DND-41 (cell line): ENCODE measurements around the gene GPR132.
A peak's percentile ranks its signal among the peaks of the same experiment; 100 is the strongest.

Experiments used
- ATAC-seq: fragments of 200-7000 bp; cut with Tn5 transposase; 3 replicates; pipeline ENCODE4 v1.9.1; 2021; ENCODE audit warnings: low read depth; ENCODE audit not compliant: insufficient read depth
- DNase-seq: peaks from one replicate; pipeline ENCODE4 v3.0.0-alpha.2; 2020
- H2AFZ ChIP-seq: 2 replicates; pipeline ENCODE4 v1.6.0; 2012; ENCODE audit warnings: low read depth, low read length
- H3K27ac ChIP-seq: 2 replicates; pipeline ENCODE4 v1.5.1; 2012; ENCODE audit warnings: low read length, inconsistent platforms
- H3K27me3 ChIP-seq: fragments of 200-600 bp; sonication (generic); 2 replicates; pipeline ENCODE4 v1.6.0; 2012; ENCODE audit warnings: low read length, mild to moderate bottlenecking, inconsistent platforms; ENCODE audit not compliant: insufficient read depth, poor library complexity
- H3K36me3 ChIP-seq: 2 replicates; pipeline ENCODE4 v1.5.1; 2012; ENCODE audit warnings: low read length, inconsistent platforms; ENCODE audit not compliant: insufficient read depth
- H3K4me1 ChIP-seq: 2 replicates; pipeline ENCODE4 v1.5.1; 2012; ENCODE audit warnings: mild to moderate bottlenecking, low read length; ENCODE audit not compliant: insufficient read depth
- H3K4me2 ChIP-seq: 2 replicates; pipeline ENCODE4 v1.6.0; 2012; ENCODE audit warnings: mild to moderate bottlenecking, moderate library complexity, low read length, inconsistent platforms; ENCODE audit not compliant: insufficient read depth
- H3K4me3 ChIP-seq, 2 experiments: fragments of 200-600 bp in 1 of 2; shearing (Covaris generic) in 1 of 2; 2 replicates each; pipeline ENCODE4 v1.5.1; 2012 to 2016; ENCODE audit warnings: inconsistent platforms in 2 of 2, low read length in 2 of 2, mild to moderate bottlenecking in 2 of 2, low read depth in 1 of 2, moderate library complexity in 1 of 2
- H3K79me2 ChIP-seq: 2 replicates; pipeline ENCODE4 v1.6.0; 2012; ENCODE audit warnings: low read length, inconsistent platforms; ENCODE audit not compliant: insufficient read depth
- H3K9ac ChIP-seq: 2 replicates; pipeline ENCODE4 v1.6.0; 2012; ENCODE audit warnings: low read depth, mild to moderate bottlenecking, inconsistent platforms, low read length, moderate library complexity
- H3K9me3 ChIP-seq: 2 replicates; pipeline ENCODE4 v1.5.1; 2012; ENCODE audit warnings: low read length, moderate library complexity, mild to moderate bottlenecking, inconsistent platforms; ENCODE audit not compliant: insufficient read depth, severe bottlenecking
- H4K20me1 ChIP-seq: 2 replicates; pipeline ENCODE4 v1.6.0; 2012; ENCODE audit warnings: low read length; ENCODE audit not compliant: insufficient read depth
- CTCF ChIP-seq: IDR thresholded peaks from 2 replicates; pipeline ENCODE4 v1.5.1; 2012; ENCODE audit warnings: borderline replicate concordance, low read length, moderate library complexity, mild to moderate bottlenecking; ENCODE audit not compliant: poor library complexity, severe bottlenecking; ENCODE audit errors: extremely low read depth
- EZH2 ChIP-seq: IDR thresholded peaks from 3 replicates; pipeline ENCODE4 v1.6.1; 2012; ENCODE audit warnings: borderline replicate concordance, low read depth, mild to moderate bottlenecking, moderate library complexity, low read length, inconsistent platforms; ENCODE audit not compliant: severe bottlenecking

Gene GPR132

GRCh38 chr14:105012171-105012985 is 52.9 kb downstream of the GPR132 start:
- H3K4me1 ChIP-seq = peaks cover 19% of the 10 kb centered on the region
- DNase-seq (no peak), ATAC-seq (no peak)
- H4K20me1 ChIP-seq = peaks cover 95% of the 10 kb centered on the region
- no peak overlapping the region for H3K4me2 ChIP-seq
- H3K36me3 ChIP-seq = peaks cover 91% of the 10 kb centered on the region
- H3K9me3 ChIP-seq = no peaks in the 10 kb centered on the region
- H2AFZ ChIP-seq = no peak overlapping the region
- H3K27ac ChIP-seq = no peak overlapping the region
- TF ChIP-seq EZH2 (no peak), CTCF (peak; percentile 22)
- no peaks in the 10 kb centered on the region for H3K27me3 ChIP-seq
- peaks cover 95% of the 10 kb centered on the region for H3K79me2 ChIP-seq
- no peak overlapping the region for H3K4me3 ChIP-seq
- no peak overlapping the region for H3K9ac ChIP-seq

GRCh38 chr14:105011312-105011990 is 53.8 kb downstream of the GPR132 start:
- H2AFZ ChIP-seq = no peak overlapping the region
- DNase-seq (no peak), ATAC-seq (no peak)
- peaks cover 12% of the 10 kb centered on the region for H3K4me1 ChIP-seq
- peaks cover 95% of the 10 kb centered on the region for H4K20me1 ChIP-seq
- H3K79me2 ChIP-seq = peaks cover 95% of the 10 kb centered on the region
- no peak overlapping the region for H3K9ac ChIP-seq
- no peaks in the 10 kb centered on the region for H3K27me3 ChIP-seq
- TF ChIP-seq EZH2 (no peak), CTCF (no peak)
- no peak overlapping the region for H3K4me2 ChIP-seq
- peaks cover 91% of the 10 kb centered on the region for H3K36me3 ChIP-seq
- no peaks in the 10 kb centered on the region for H3K9me3 ChIP-seq
- H3K4me3 ChIP-seq = no peak overlapping the region
- H3K27ac ChIP-seq = no peak overlapping the region

GRCh38 chr14:105010891-105011291 is 54.3 kb downstream of the GPR132 start:
- Histone ChIP-seq H3K4me2 (no peak overlapping the region), H3K79me2 (peaks cover 90% of the 10 kb centered on the region), H2AFZ (no peak overlapping the region), H3K4me1 (peaks cover 6% of the 10 kb centered on the region), H3K9me3 (no peaks in the 10 kb centered on the region), H3K4me3 (no peak overlapping the region), H3K9ac (no peak overlapping the region), H3K27ac (no peak overlapping the region), H3K27me3 (no peaks in the 10 kb centered on the region), H3K36me3 (peaks cover 91% of the 10 kb centered on the region), H4K20me1 (peaks cover 95% of the 10 kb centered on the region)
- TF ChIP-seq EZH2 (no peak), CTCF (no peak)
- DNase-seq = no peak
- ATAC-seq = no peak
